ENCODE measurements around the gene RFX1. TPM values are rescaled to one million over a fixed set of nuclear protein-coding genes. Genes with fewer than 3 reads are reported as not detected.

RFX1 gene
- total RNA-seq, 2 donors from 2014 or later, result 17.1 to 24.3 TPM

DNA sequence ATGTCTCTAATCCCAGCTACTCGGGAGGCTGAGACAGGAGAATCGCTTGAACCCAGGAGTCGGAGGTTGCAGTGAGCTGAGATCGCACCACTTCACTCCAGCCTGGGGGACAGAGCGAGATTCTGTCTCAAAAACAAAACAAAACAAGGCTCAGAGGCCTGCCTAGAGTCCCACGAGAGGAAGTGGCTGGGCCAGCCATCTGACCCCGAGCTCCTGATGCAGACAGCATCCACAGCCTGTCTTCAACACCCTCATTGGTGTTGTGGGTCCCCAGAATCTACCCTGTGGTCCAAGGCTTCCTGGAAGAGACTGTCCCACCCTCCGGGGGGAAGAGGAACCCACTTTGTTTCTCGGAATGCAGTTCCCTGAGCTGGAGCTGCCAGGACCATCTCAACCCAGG, 24.7 kb downstream of the RFX1 start:
- 96% methylated on average over 7 to 9 of the region's 9 CpGs for WGBS, 2 experiments (ENCODE audit: insufficient coverage in 1 of 2, insufficient read length in 1 of 2)
- H3K27me3 ChIP-seq (ENCODE audit: control insufficient read depth, insufficient read depth, low read length, poor library complexity, severe bottlenecking), result no peaks in the 10 kb centered on the region
- H3K9me3 ChIP-seq (ENCODE audit: control insufficient read depth, low read length), result no peaks in the 10 kb centered on the region
- H3K9me3 Mint-ChIP-seq, result no peaks in the 10 kb centered on the region
- no peak overlapping the region for H3K4me3 Mint-ChIP-seq
- H3K27ac ChIP-seq (ENCODE audit: low read depth, low read length), result no peak overlapping the region
- TF ChIP-seq, protein P1, sequence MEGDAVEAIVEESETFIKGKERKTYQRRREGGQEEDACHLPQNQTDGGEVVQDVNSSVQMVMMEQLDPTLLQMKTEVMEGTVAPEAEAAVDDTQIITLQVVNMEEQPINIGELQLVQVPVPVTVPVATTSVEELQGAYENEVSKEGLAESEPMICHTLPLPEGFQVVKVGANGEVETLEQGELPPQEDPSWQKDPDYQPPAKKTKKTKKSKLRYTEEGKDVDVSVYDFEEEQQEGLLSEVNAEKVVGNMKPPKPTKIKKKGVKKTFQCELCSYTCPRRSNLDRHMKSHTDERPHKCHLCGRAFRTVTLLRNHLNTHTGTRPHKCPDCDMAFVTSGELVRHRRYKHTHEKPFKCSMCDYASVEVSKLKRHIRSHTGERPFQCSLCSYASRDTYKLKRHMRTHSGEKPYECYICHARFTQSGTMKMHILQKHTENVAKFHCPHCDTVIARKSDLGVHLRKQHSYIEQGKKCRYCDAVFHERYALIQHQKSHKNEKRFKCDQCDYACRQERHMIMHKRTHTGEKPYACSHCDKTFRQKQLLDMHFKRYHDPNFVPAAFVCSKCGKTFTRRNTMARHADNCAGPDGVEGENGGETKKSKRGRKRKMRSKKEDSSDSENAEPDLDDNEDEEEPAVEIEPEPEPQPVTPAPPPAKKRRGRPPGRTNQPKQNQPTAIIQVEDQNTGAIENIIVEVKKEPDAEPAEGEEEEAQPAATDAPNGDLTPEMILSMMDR (conservative IDR thresholded peaks at IDR 0.05), result no peak
- no peak overlapping the region for H3K9ac ChIP-seq (ENCODE audit: extremely low read depth, low read length, poor library complexity, severe bottlenecking)
- no peak for DNase-seq
- peaks cover 14% of the 10 kb centered on the region for H3K36me3 Mint-ChIP-seq (ENCODE audit: low read depth)
- H3K4me3 ChIP-seq (ENCODE audit: low read length), result no peak overlapping the region
- H3K27me3 Mint-ChIP-seq (ENCODE audit: insufficient read depth), result no peaks in the 10 kb centered on the region
- H3K4me1 ChIP-seq (ENCODE audit: control insufficient read depth, insufficient read depth, low read length), result no peaks in the 10 kb centered on the region
- peaks cover 5% of the 10 kb centered on the region for H3K4me1 Mint-ChIP-seq
- H3K36me3 ChIP-seq (ENCODE audit: control insufficient read depth, insufficient read depth, low read length), result peaks cover 5% of the 10 kb centered on the region
- H3K27ac Mint-ChIP-seq, result no peak overlapping the region

DNA sequence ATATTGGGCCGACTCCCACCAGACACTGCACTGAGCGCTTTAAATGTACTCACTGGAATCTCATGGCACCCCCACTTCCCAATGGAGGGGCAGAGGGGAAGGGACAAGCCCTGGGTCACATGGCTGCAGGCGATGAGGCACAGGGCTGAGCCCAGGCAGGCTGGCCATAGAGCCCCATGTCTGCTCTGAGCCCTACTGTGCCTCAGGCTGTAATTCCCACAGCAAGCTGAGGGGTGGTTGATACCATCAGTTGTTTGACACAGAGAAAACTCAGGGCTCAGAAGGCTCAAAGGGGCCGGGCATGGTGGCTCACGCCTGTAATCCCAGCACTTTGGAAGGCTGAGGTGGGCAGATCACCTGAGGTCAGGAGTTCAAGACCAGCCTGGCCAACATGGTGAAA, 25.1 kb downstream of the RFX1 start:
- H3K36me3 Mint-ChIP-seq (ENCODE audit: low read depth), result peaks cover 18% of the 10 kb centered on the region
- H3K4me1 Mint-ChIP-seq, result peaks cover 3% of the 10 kb centered on the region
- WGBS, 2 experiments (ENCODE audit: insufficient coverage in 1 of 2, insufficient read length in 1 of 2), result 95% methylated on average over 3 to 5 of the region's 5 CpGs
- no peaks in the 10 kb centered on the region for H3K9me3 ChIP-seq (ENCODE audit: control insufficient read depth, low read length)
- H3K27me3 ChIP-seq (ENCODE audit: control insufficient read depth, insufficient read depth, low read length, poor library complexity, severe bottlenecking), result no peaks in the 10 kb centered on the region
- H3K27ac ChIP-seq (ENCODE audit: low read depth, low read length), result no peak overlapping the region
- no peaks in the 10 kb centered on the region for H3K4me1 ChIP-seq (ENCODE audit: control insufficient read depth, insufficient read depth, low read length)
- no peak overlapping the region for H3K27ac Mint-ChIP-seq
- DNase-seq, result no peak
- H3K9me3 Mint-ChIP-seq, result no peaks in the 10 kb centered on the region
- H3K4me3 Mint-ChIP-seq, result no peak overlapping the region
- H3K4me3 ChIP-seq (ENCODE audit: low read length), result no peak overlapping the region
- H3K9ac ChIP-seq (ENCODE audit: extremely low read depth, low read length, poor library complexity, severe bottlenecking), result no peak overlapping the region
- TF ChIP-seq, protein P1 (conservative IDR thresholded peaks at IDR 0.05), result no peak
- peaks cover 10% of the 10 kb centered on the region for H3K36me3 ChIP-seq (ENCODE audit: control insufficient read depth, insufficient read depth, low read length)
- no peaks in the 10 kb centered on the region for H3K27me3 Mint-ChIP-seq (ENCODE audit: insufficient read depth)

DNA sequence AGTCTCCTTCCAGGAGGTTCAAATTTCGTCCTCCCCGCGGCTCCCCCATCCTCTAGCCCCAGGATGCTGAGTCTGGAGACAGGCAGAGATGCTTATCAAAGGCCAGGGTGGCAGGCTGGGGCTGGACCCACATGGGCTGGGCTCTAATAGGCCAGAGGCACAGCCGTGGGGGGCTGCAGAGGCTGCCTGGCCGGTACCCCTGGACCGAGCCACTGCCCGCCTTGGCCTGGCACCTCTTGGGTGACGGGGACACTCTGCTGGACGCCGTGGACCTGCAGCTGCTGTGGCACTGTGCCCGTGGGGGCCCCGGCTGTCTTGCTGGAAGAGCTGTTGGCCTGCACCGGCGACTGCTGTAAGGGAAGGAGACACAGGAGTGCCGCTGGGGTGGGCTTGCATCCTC, 25.8 kb downstream of the RFX1 start:
- peaks cover 13% of the 10 kb centered on the region for H3K36me3 ChIP-seq (ENCODE audit: control insufficient read depth, insufficient read depth, low read length)
- H3K27me3 ChIP-seq (ENCODE audit: control insufficient read depth, insufficient read depth, low read length, poor library complexity, severe bottlenecking), result no peaks in the 10 kb centered on the region
- DNase-seq, result no peak
- H3K4me3 Mint-ChIP-seq, result no peak overlapping the region
- WGBS, 2 experiments (ENCODE audit: insufficient coverage in 1 of 2, insufficient read length in 1 of 2), result 92 to 96% methylated on average over 15 of the region's 15 CpGs
- H3K36me3 Mint-ChIP-seq (ENCODE audit: low read depth), result peaks cover 24% of the 10 kb centered on the region
- no peaks in the 10 kb centered on the region for H3K27me3 Mint-ChIP-seq (ENCODE audit: insufficient read depth)
- H3K9ac ChIP-seq (ENCODE audit: extremely low read depth, low read length, poor library complexity, severe bottlenecking), result no peak overlapping the region
- no peak overlapping the region for H3K4me3 ChIP-seq (ENCODE audit: low read length)
- H3K4me1 Mint-ChIP-seq, result peaks cover 3% of the 10 kb centered on the region
- no peaks in the 10 kb centered on the region for H3K9me3 ChIP-seq (ENCODE audit: control insufficient read depth, low read length)
- no peak overlapping the region for H3K27ac Mint-ChIP-seq
- no peak overlapping the region for H3K27ac ChIP-seq (ENCODE audit: low read depth, low read length)
- H3K4me1 ChIP-seq (ENCODE audit: control insufficient read depth, insufficient read depth, low read length), result no peaks in the 10 kb centered on the region
- TF ChIP-seq, protein P1 (conservative IDR thresholded peaks at IDR 0.05), result no peak
- H3K9me3 Mint-ChIP-seq, result no peaks in the 10 kb centered on the region

Data from endodermal cell (in vitro differentiated cells).